ENCODE measurements around the gene RAI1.
"Not testable (repeated sequence)": the region's sequence is repeated elsewhere in the genome, so short reads cannot be mapped to it uniquely, and the experiment has no call there.

Gene RAI1

GRCh38 chr17:17676752-17677151, 4.5 kb upstream of the RAI1 start:
- Histone ChIP-seq H3K4me2 (ENCODE audit: low read length) (no peak overlapping the region), H3K79me2 (peaks cover 4% of the 10 kb centered on the region), H3K27ac (no peak overlapping the region), H3K9me3 (ENCODE audit: control insufficient read depth, low read length) (no peaks in the 10 kb centered on the region), H3K36me3 (ENCODE audit: control insufficient read depth, insufficient read depth, low read length) (no peaks in the 10 kb centered on the region), H3K27me3 (ENCODE audit: control insufficient read depth, insufficient read depth, low read length) (no peaks in the 10 kb centered on the region), H3K4me3 (ENCODE audit: low read depth, low read length) (no peak overlapping the region), H3K9ac (no peak overlapping the region), H2AFZ (no peak overlapping the region), H3K4me1 (peaks cover 4% of the 10 kb centered on the region)
- TF ChIP-seq, protein P1, sequence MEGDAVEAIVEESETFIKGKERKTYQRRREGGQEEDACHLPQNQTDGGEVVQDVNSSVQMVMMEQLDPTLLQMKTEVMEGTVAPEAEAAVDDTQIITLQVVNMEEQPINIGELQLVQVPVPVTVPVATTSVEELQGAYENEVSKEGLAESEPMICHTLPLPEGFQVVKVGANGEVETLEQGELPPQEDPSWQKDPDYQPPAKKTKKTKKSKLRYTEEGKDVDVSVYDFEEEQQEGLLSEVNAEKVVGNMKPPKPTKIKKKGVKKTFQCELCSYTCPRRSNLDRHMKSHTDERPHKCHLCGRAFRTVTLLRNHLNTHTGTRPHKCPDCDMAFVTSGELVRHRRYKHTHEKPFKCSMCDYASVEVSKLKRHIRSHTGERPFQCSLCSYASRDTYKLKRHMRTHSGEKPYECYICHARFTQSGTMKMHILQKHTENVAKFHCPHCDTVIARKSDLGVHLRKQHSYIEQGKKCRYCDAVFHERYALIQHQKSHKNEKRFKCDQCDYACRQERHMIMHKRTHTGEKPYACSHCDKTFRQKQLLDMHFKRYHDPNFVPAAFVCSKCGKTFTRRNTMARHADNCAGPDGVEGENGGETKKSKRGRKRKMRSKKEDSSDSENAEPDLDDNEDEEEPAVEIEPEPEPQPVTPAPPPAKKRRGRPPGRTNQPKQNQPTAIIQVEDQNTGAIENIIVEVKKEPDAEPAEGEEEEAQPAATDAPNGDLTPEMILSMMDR (IDR thresholded peaks at IDR 0.05), result no peak

DNA sequence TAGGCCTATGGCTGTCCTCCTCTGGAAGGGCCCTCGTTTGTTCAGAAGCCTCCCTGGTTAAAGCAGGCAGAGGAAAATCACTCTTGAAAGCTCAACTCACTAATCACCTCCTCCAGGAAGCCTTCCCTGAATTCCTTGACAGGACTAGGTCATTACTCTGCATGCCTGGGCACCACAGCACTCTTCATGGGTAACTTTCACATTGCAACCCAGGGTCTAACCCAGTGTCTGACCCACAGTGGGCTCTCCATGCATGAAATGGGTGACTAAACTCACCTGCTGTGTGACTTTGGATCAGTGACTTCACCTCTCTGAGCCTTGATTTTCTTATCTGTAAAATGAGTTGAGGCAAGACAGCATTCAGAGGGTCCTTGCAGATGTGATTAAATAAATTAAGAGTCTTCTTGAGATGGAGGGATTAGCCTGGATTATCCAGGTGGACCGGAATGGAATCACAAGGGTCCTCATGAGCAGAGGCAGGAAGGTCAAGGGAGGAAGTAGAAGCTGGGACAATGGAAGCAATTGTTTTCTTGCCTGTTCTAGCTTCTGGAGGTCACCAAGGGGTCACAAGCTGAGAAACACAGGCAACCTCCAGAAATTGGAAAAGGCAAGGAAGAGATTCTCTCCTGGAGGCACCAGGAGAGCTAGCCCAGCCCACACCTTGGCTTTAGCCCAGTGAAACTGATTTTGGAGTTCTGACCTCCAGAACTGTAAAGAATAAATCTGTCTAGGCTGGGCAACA, 3.8 kb upstream of the RAI1 start:
- H3K79me2 ChIP-seq, result peaks cover 10% of the 10 kb centered on the region
- TF ChIP-seq, protein P1 (IDR thresholded peaks at IDR 0.05), result no peak
- peaks cover 4% of the 10 kb centered on the region for H3K4me1 ChIP-seq
- no peak overlapping the region for H3K4me2 ChIP-seq (ENCODE audit: low read length)
- H3K27me3 ChIP-seq (ENCODE audit: control insufficient read depth, insufficient read depth, low read length), result no peaks in the 10 kb centered on the region
- no peak overlapping the region for H3K9ac ChIP-seq
- H3K27ac ChIP-seq, result no peak overlapping the region
- H3K4me3 ChIP-seq (ENCODE audit: low read depth, low read length), result no peak overlapping the region
- H3K36me3 ChIP-seq (ENCODE audit: control insufficient read depth, insufficient read depth, low read length), result no peaks in the 10 kb centered on the region
- H3K9me3 ChIP-seq (ENCODE audit: control insufficient read depth, low read length), result no peaks in the 10 kb centered on the region
- H2AFZ ChIP-seq, result no peak overlapping the region

- H3K4me3 ChIP-seq (ENCODE audit: low read depth, low read length); H3K9me3 ChIP-seq (ENCODE audit: control insufficient read depth, low read length); H3K4me1 ChIP-seq; H3K4me2 ChIP-seq (ENCODE audit: low read length); H3K9ac ChIP-seq; H2AFZ ChIP-seq; H3K36me3 ChIP-seq (ENCODE audit: control insufficient read depth, insufficient read depth, low read length); H3K27me3 ChIP-seq (ENCODE audit: control insufficient read depth, insufficient read depth, low read length); H3K27ac ChIP-seq: not testable (repeated sequence)
- H3K79me2 ChIP-seq, result peaks cover 12% of the 10 kb centered on the region
Measured at GRCh38 chr17:17678063-17678699, 3.1 kb upstream of the RAI1 start.

GRCh38 chr17:17679243-17679642, 2.0 kb upstream of the RAI1 start:
- TF ChIP-seq, protein P1 (IDR thresholded peaks at IDR 0.05), result no peak

DNA sequence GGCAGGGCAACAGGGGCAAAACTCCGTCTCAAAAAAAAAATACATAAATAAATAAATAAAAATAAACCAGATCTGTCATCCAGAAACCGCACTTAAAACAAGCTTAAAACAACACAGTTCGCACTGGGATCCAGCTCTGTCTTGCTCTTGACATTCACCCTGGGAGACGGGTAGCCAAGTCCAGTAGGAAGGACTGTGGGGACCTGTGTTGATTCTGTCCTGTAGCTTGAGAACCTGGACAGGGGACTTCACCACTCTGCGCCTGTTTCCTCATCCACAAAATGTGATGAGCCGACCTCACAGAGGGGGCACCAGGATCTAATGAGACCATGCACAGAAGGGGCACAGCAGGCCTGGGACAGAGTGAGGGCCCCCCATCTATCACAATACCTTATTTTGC, 1.5 kb upstream of the RAI1 start:
- H3K9ac ChIP-seq, result no peak overlapping the region
- H3K9me3 ChIP-seq (ENCODE audit: control insufficient read depth, low read length), result no peaks in the 10 kb centered on the region
- no peak overlapping the region for H3K27ac ChIP-seq
- peaks cover 20% of the 10 kb centered on the region for H3K4me1 ChIP-seq
- H3K4me2 ChIP-seq (ENCODE audit: low read length), result no peak overlapping the region
- no peaks in the 10 kb centered on the region for H3K27me3 ChIP-seq (ENCODE audit: control insufficient read depth, insufficient read depth, low read length)
- no peak overlapping the region for H3K4me3 ChIP-seq (ENCODE audit: low read depth, low read length)
- TF ChIP-seq, protein P1 (IDR thresholded peaks at IDR 0.05), result no peak
- no peaks in the 10 kb centered on the region for H3K36me3 ChIP-seq (ENCODE audit: control insufficient read depth, insufficient read depth, low read length)
- no peak overlapping the region for H2AFZ ChIP-seq
- peaks cover 21% of the 10 kb centered on the region for H3K79me2 ChIP-seq

More at GRCh38 chr17:17679243-17679642, 2.0 kb upstream of the RAI1 start:
- Histone ChIP-seq H3K4me1 (peaks cover 17% of the 10 kb centered on the region), H3K79me2 (peaks cover 21% of the 10 kb centered on the region), H3K9ac (no peak overlapping the region), H3K36me3 (ENCODE audit: control insufficient read depth, insufficient read depth, low read length) (no peaks in the 10 kb centered on the region), H3K4me2 (ENCODE audit: low read length) (no peak overlapping the region), H3K27me3 (ENCODE audit: control insufficient read depth, insufficient read depth, low read length) (no peaks in the 10 kb centered on the region), H2AFZ (no peak overlapping the region), H3K27ac (no peak overlapping the region), H3K9me3 (ENCODE audit: control insufficient read depth, low read length) (no peaks in the 10 kb centered on the region), H3K4me3 (ENCODE audit: low read depth, low read length) (no peak overlapping the region)
